ENCODE results near the gene GTF2H4. TPM values are rescaled to one million over a fixed set of nuclear protein-coding genes. Genes with fewer than 3 reads are reported as not detected.

The GTF2H4 gene
- total RNA-seq, 1 donor from 2014 or later = 44.6 TPM

DNA sequence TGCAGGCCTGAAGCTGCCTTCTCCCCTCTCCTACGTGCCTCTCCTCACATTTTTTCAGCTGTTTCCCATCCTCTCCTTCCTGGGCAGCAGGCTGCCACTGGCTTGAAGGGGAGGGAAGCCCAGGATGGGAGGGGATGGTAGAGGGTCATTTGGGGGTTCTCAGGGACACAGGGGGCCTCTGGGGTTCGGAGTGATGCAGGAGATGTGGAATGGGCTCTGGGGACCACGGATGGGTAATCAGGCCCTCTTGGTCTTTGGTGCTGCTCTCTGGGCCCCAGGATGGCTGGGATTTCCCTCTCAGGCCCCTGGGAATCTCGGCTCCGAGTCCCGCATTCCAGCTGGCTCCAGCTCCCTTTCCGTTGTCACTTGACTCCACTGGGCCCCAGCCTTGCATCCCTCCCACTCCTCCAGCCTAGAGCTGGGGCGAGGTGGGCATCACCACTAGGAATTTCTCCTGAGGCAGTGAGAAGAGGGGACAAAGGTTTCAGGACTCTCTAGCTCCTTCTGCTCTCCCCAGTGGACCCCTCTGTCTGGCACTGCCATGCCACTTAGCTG, 25.7 kb upstream of the GTF2H4 start:
- Histone ChIP-seq H3K36me3 (no peaks in the 10 kb centered on the region), H3K27me3 (no peaks in the 10 kb centered on the region), H3K4me1 (peaks cover 31% of the 10 kb centered on the region), H3K4me3 (no peak overlapping the region), H3K27ac (peak overlapping the region; percentile 80), H3K9me3 (no peaks in the 10 kb centered on the region)
- TF ChIP-seq CTCF (IDR thresholded peaks at IDR 0.05) = no peak
- intact Hi-C loops (cut with DNase I) = no loop called here
- ATAC-seq (no peak), DNase-seq (no peak)

DNA sequence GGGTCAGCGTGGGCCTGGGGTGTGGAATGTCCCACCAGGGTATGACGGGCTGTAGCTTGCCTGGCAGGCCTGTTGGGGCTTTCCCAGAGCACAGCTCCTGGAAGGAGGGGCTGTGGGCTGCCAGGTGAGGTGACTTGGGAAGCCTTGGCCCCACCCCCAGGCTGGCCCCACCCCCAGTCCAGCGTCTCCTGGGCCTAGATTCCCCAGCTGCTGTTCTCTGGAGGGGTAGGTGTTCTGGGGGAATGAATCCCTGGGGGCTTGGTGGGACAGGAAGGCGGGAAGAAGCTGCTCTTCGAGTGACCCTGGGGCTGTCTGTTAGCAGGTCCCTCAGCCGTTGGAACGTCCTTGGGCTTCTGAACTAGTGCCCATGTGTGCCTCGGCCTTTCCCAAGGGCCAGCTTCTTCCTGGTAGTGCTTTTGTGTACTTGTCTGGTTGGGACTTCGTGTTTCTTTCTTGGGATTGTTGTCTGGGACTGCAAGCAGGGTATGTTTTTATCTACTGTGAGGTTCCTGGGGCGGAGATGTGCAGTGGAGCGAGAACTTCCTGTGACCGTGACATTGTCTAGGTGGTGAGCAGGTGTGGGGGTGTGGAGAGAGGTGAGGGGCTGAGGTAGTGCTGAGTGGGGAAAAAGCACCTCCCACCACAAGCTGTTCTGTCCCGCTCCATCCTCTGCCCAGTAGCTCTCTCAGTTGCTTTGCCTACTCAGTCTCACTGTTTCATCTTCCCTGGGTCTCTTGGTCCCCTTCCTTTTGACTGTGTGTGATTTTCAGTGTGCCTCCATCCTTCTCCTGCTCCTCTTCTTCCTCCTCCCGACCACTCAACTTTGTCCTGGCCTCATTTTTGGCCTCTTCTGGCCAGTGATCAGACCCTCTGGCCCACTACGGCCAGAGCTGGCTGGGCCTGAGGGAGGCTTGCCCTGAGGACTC, 25.0 kb upstream of the GTF2H4 start:
- intact Hi-C loops (cut with DNase I) = no loop called here
- H3K27ac ChIP-seq = peak overlapping the region; percentile 80

GRCh38 chr6:30883685-30884520, 24.1 kb upstream of the GTF2H4 start, which contains the start of gene DDR1:
Gene DDR1, plus strand, starts transcription at chr6:30884519. Its CDS starts 4,211 bp downstream, at chr6:30888730.
- Histone ChIP-seq H3K27ac (peak within 1 kb of the TSS; percentile 80), H3K36me3 (no peaks in the 10 kb centered on the region), H3K4me3 (peak within 1 kb of the TSS; percentile 69), H3K4me1 (peaks cover 26% of the 10 kb centered on the region), H3K9me3 (no peaks in the 10 kb centered on the region), H3K27me3 (no peaks in the 10 kb centered on the region)
- ATAC-seq (peak; percentile 72), DNase-seq (peak; percentile 86)
- TF ChIP-seq CTCF (IDR thresholded peaks at IDR 0.05) = no peak
- intact Hi-C loops (cut with DNase I) = no loop called here

More for the DNA sequence above, 25.0 kb upstream of the GTF2H4 start:
- H3K4me3 ChIP-seq = peak overlapping the region; percentile 69
- ATAC-seq (peak; percentile 73), DNase-seq (peak; percentile 91)
- H3K36me3 ChIP-seq = no peaks in the 10 kb centered on the region
- no peaks in the 10 kb centered on the region for H3K9me3 ChIP-seq
- no peak for TF ChIP-seq CTCF (IDR thresholded peaks at IDR 0.05)
- H3K4me1 ChIP-seq = peaks cover 26% of the 10 kb centered on the region
- no peaks in the 10 kb centered on the region for H3K27me3 ChIP-seq

- Histone ChIP-seq H3K27me3 (no peaks in the 10 kb centered on the region), H3K4me1 (peaks cover 26% of the 10 kb centered on the region), H3K27ac (peak overlapping the region; percentile 78), H3K4me3 (peak overlapping the region; percentile 69), H3K9me3 (no peaks in the 10 kb centered on the region), H3K36me3 (peaks cover 5% of the 10 kb centered on the region)
- intact Hi-C loops (cut with DNase I) = no loop called here
- DNase-seq (peak; percentile 74), ATAC-seq (peak; percentile 32)
- no peak for TF ChIP-seq CTCF (IDR thresholded peaks at IDR 0.05)
Observed at GRCh38 chr6:30884521-30885480, 23.2 kb upstream of the GTF2H4 start.

All from upper lobe of right lung (tissue), 1 donor.